EL (cell line): ENCODE results near the gene TRMT2A.
"Not testable (repeated sequence)": the region's sequence is repeated elsewhere in the genome, so short reads cannot be mapped to it uniquely, and the experiment has no call there.

ENCODE experiments used
- DNase-seq: peaks from one replicate; pipeline ENCODE4 v3.0.0-alpha.2; 2016

TRMT2A gene

GRCh38 chr22:20116951-20117632 is at the start of gene TRMT2A:
TSS of gene TRMT2A (minus strand) at chr22:20117226. CDS start at chr22:20116906, 320 bp downstream.
- DNase-seq, result peak; percentile 97

GRCh38 chr22:20166703-20167102 is 49.7 kb upstream of the TRMT2A start:
- DNase-seq, result no peak

- no peak for DNase-seq
These were observed 48.9 kb upstream of the TRMT2A start for GRCh38 chr22:20165913-20166312.

- no peak for DNase-seq
These were observed 48.4 kb upstream of the TRMT2A start for GRCh38 chr22:20165421-20165820.

- no peak for DNase-seq
These were observed 47.8 kb upstream of the TRMT2A start for GRCh38 chr22:20164863-20165262.

GRCh38 chr22:20160041-20160440 is 43.0 kb upstream of the TRMT2A start:
- no peak for DNase-seq

GRCh38 chr22:20159531-20159930 is 42.5 kb upstream of the TRMT2A start:
- not testable (repeated sequence) for DNase-seq

- no peak for DNase-seq
These were observed 42.0 kb upstream of the TRMT2A start for GRCh38 chr22:20159076-20159475.

GRCh38 chr22:20158391-20159036 is 41.5 kb upstream of the TRMT2A start:
- DNase-seq, result no peak

GRCh38 chr22:20157430-20158183 is 40.6 kb upstream of the TRMT2A start:
- DNase-seq, result no peak

- peak; percentile 68 for DNase-seq
These were observed 39.8 kb upstream of the TRMT2A start for GRCh38 chr22:20156611-20157429.

GRCh38 chr22:20156042-20156389 is 39.0 kb upstream of the TRMT2A start:
- no peak for DNase-seq

- peak; percentile 80 for DNase-seq
These were observed 38.5 kb upstream of the TRMT2A start for GRCh38 chr22:20155330-20156041.

- DNase-seq, result peak; percentile 8
These were observed 37.7 kb upstream of the TRMT2A start for GRCh38 chr22:20154602-20155187.

- DNase-seq, result no peak
These were observed 36.9 kb upstream of the TRMT2A start for GRCh38 chr22:20153945-20154344.

- no peak for DNase-seq
These were observed 35.5 kb upstream of the TRMT2A start for GRCh38 chr22:20152464-20152890.

GRCh38 chr22:20151276-20151588 is 34.2 kb upstream of the TRMT2A start:
- DNase-seq, result no peak

- DNase-seq, result no peak
These were observed 33.6 kb upstream of the TRMT2A start, which contains the start of gene CCDC188 for GRCh38 chr22:20150381-20151275. TSS of gene CCDC188 (minus strand) at chr22:20151055. CDS start at chr22:20150986, 69 bp downstream.

- DNase-seq, result no peak
These were observed 32.5 kb upstream of the TRMT2A start for GRCh38 chr22:20149257-20150250.

GRCh38 chr22:20148414-20148813 is 31.4 kb upstream of the TRMT2A start:
- DNase-seq, result no peak
